HepG2 (cell line): ENCODE measurements around the gene LRRC17. TPM values are rescaled to one million over a fixed set of nuclear protein-coding genes. Genes with fewer than 3 reads are reported as not detected.

Experiments
- ATAC-seq: fragments of 200-7000 bp; cut with Tn5 transposase; 3 replicates; pipeline ENCODE4 v1.9.1; 2020; ENCODE audit warnings: mild to moderate bottlenecking, moderate library complexity
- BruUV-seq: library from RNA; stranded (reverse); fragments of 400-500 nt; replicated peaks from 2 replicates; lab custom pipeline; 2021; lab: Mats Ljungman, UMichigan
- CTCF ChIA-PET: fragments of 300-600 bp; formaldehyde crosslinking; extraction: SDS; loops from one replicate; lab custom pipeline; 2021; ENCODE audit warnings: low total read pairs, inconsistent platforms, low intra/inter-chr PET ratio; lab: Yijun Ruan, JAX
- POLR2A ChIA-PET: fragments of 350-600 bp; sonication (Branson Sonifier 250); formaldehyde crosslinking; loops from one replicate; lab custom pipeline; 2020; ENCODE audit warnings: antibody characterized with exemption, inconsistent platforms; lab: Yijun Ruan, JAX
- DNase-seq: peaks from one replicate; pipeline ENCODE4 v3.0.0-alpha.2; 2015; ENCODE audit warnings: low spot score
- FAIRE-seq: peaks from 3 replicates; lab custom pipeline; 2011; peaks lifted over from hg19 to GRCh38; lab: Jason Lieb, UNC
- H2AFZ ChIP-seq: one replicate; pipeline ENCODE4 v1.6.1; 2011; ENCODE audit warnings: low read length, inconsistent platforms
- H3K27ac ChIP-seq: fragments of 300-600 bp; 3 replicates; pipeline ENCODE4 v1.8.0; 2011; ENCODE audit warnings: mixed run types, mild to moderate bottlenecking, mixed read lengths, low read length, inconsistent platforms; ENCODE audit not compliant: insufficient read depth; ENCODE audit errors: extremely low read length
- H3K27me3 ChIP-seq, 2 experiments: fragments of 200-600 bp in 1 of 2; 2 replicates in 1 of 2; 3 replicates in 1 of 2; pipeline versions ENCODE4 v1.6.0 to v1.8.0; 2011; ENCODE audit warnings: low read length in 2 of 2, mild to moderate bottlenecking in 2 of 2, moderate library complexity in 2 of 2, inconsistent platforms in 1 of 2; ENCODE audit not compliant: insufficient read depth in 2 of 2, control insufficient read depth in 1 of 2
- H3K36me3 ChIP-seq, 2 experiments: fragments of 200-600 bp in 1 of 2; replicated peaks in 1 of 2; 2 replicates in 1 of 2; 3 replicates in 1 of 2; pipeline versions ENCODE4 v1.5.1 to v1.8.0; 2011; ENCODE audit warnings: low read length in 2 of 2, inconsistent platforms in 1 of 2; ENCODE audit not compliant: insufficient read depth in 2 of 2, control insufficient read depth in 1 of 2
- H3K4me1 ChIP-seq: 2 replicates; pipeline ENCODE4 v1.5.1; 2012; ENCODE audit warnings: low read length, inconsistent platforms; ENCODE audit not compliant: insufficient read depth
- H3K4me2 ChIP-seq: 2 replicates; pipeline ENCODE4 v1.6.0; 2011; ENCODE audit warnings: low read depth, low read length, inconsistent platforms
- H3K4me3 ChIP-seq, 3 experiments: fragments of 200-600 bp in 1 of 3; sonication (generic), shearing (Covaris generic) in 1 of 3; replicated peaks in 1 of 3; 2 replicates each; pipeline ENCODE4 v1.5.1; 2011 to 2016; ENCODE audit warnings: low read length in 3 of 3, inconsistent platforms in 2 of 3, low read depth in 2 of 3, mild to moderate bottlenecking in 2 of 3, control low read depth in 1 of 3, mixed read lengths in 1 of 3; ENCODE audit not compliant: insufficient read depth in 1 of 3
- H3K79me2 ChIP-seq: one replicate; pipeline ENCODE4 v1.6.1; 2011; ENCODE audit warnings: low read length, inconsistent platforms; ENCODE audit not compliant: insufficient read depth
- H3K9ac ChIP-seq: 2 replicates; pipeline ENCODE4 v1.6.0; 2011; ENCODE audit warnings: mild to moderate bottlenecking, low read depth, low read length, inconsistent platforms; ENCODE audit not compliant: insufficient read depth
- H3K9me3 ChIP-seq: 2 replicates; pipeline ENCODE4 v1.5.1; 2012; ENCODE audit warnings: mild to moderate bottlenecking, low read length
- H4K20me1 ChIP-seq: 2 replicates; pipeline ENCODE4 v1.6.0; 2011; ENCODE audit warnings: inconsistent platforms, mild to moderate bottlenecking, low read length, moderate library complexity; ENCODE audit not compliant: insufficient read depth
- ATF5 ChIP-seq: sonication (generic); formaldehyde crosslinking; IDR thresholded peaks from 2 replicates; pipeline ENCODE4 v1.4.0; 2020; ENCODE audit warnings: mild to moderate bottlenecking, low read depth, missing genetic modification reagents
- ATF6 ChIP-seq: sonication (generic); formaldehyde crosslinking; conservative IDR thresholded peaks from 2 replicates; pipeline ENCODE4 v1.4.0; 2020; ENCODE audit warnings: missing genetic modification reagents
- CENPBD1 ChIP-seq: sonication (generic); formaldehyde crosslinking; IDR thresholded peaks from 2 replicates; pipeline ENCODE4 v1.8.0; 2022; ENCODE audit warnings: missing genetic modification reagents, low read depth, mild to moderate bottlenecking, borderline replicate concordance
- ELF1 ChIP-seq: sonication (generic); formaldehyde crosslinking; IDR thresholded peaks from 2 replicates; pipeline ENCODE4 v1.4.0; 2020; ENCODE audit warnings: missing genetic modification reagents
- ETS1 ChIP-seq: sonication (generic); formaldehyde crosslinking; IDR thresholded peaks from 2 replicates; pipeline ENCODE4 v1.4.0; 2020; ENCODE audit warnings: missing genetic modification reagents
- FOXK2 ChIP-seq: fragments of 450-650 bp; IDR thresholded peaks from 2 replicates; pipeline ENCODE4 v1.6.1; 2016
- MEF2D ChIP-seq: sonication (generic); formaldehyde crosslinking; IDR thresholded peaks from 2 replicates; pipeline ENCODE4 v1.5.1; 2020; ENCODE audit warnings: mild to moderate bottlenecking, missing genetic modification reagents
- MEIS1 ChIP-seq: sonication (generic); formaldehyde crosslinking; IDR thresholded peaks from 2 replicates; pipeline ENCODE4 v1.9.0; 2021; ENCODE audit warnings: mild to moderate bottlenecking, missing genetic modification reagents, moderate library complexity, borderline replicate concordance
- MIER3 ChIP-seq: IDR thresholded peaks from 2 replicates; pipeline ENCODE4 v1.6.1; 2016; ENCODE audit warnings: missing compliant biosample characterization, borderline replicate concordance
- RXRB ChIP-seq: IDR thresholded peaks from 2 replicates; pipeline ENCODE4 v1.6.1; 2016; ENCODE audit warnings: borderline replicate concordance, missing genetic modification reagents, missing compliant biosample characterization
- SUZ12 ChIP-seq: fragments of 150-350 bp; IDR thresholded peaks from 2 replicates; pipeline ENCODE4 v1.6.1; 2014; ENCODE audit warnings: low read depth, low read length
- TEAD3 ChIP-seq: optimal IDR thresholded peaks from 2 replicates; pipeline ENCODE3; 2016; ENCODE audit warnings: borderline replicate concordance
- TFE3 ChIP-seq: IDR thresholded peaks from 2 replicates; pipeline ENCODE4 v1.6.1; 2016
- ZBTB26 ChIP-seq: IDR thresholded peaks from 2 replicates; pipeline ENCODE4 v1.6.1; 2016; ENCODE audit warnings: missing compliant biosample characterization, missing genetic modification reagents, borderline replicate concordance
- ZNF331 ChIP-seq: sonication (generic); formaldehyde crosslinking; IDR thresholded peaks from 2 replicates; pipeline ENCODE4 v1.4.0; 2020; ENCODE audit warnings: missing genetic modification reagents
- ZNF589 ChIP-seq: sonication (generic); formaldehyde crosslinking; conservative IDR thresholded peaks from 2 replicates; pipeline ENCODE4 v1.8.0; 2022; ENCODE audit warnings: mild to moderate bottlenecking, moderate library complexity, missing genetic modification reagents
- ZNF816 ChIP-seq: sonication (generic); formaldehyde crosslinking; IDR thresholded peaks from 2 replicates; pipeline ENCODE4 v1.8.0; 2022; ENCODE audit warnings: missing genetic modification reagents, mild to moderate bottlenecking, borderline replicate concordance
- ZSCAN12 ChIP-seq: sonication (generic); formaldehyde crosslinking; IDR thresholded peaks from 2 replicates; pipeline ENCODE4 v1.9.0; 2021; ENCODE audit warnings: mild to moderate bottlenecking, missing genetic modification reagents
- WGBS: methylation state at CpG from one replicate; pipeline ENCODE4 v1.1.6; 2017; ENCODE audit warnings: low lambda C conversion rate; 5-methylcytosine and 5-hydroxymethylcytosine counted together
- in situ Hi-C: cut with HindIII; loops from 2 replicates; pipeline ENCODE4 v1.10.0; 2017; ENCODE audit warnings: low pct_unique_long_range_greater_than_20kb; ENCODE audit not compliant: extremely low pct_ligation_motif_present
- intact Hi-C: fragments of 100-400 bp; cut with micrococcal nuclease; formaldehyde crosslinking; loops from one replicate; pipeline ENCODE4 v1.10.0; 2022; ENCODE audit not compliant: unreplicated experiment
- polyA plus RNA-seq, 8 experiments: library from polyadenylated mRNA; depleted of rRNA in 3 of 8; stranded (reverse) in 7 of 8; unstranded in 1 of 8; fragments of >200 nt; fragmentation: Illumina TruSeq in 4 of 8; extraction: Trizol in 4 of 8; gene quantifications; 2 replicates each; pipeline versions ENCODE4 v1.2.1 to v1.2.3, GENCODE V29; 2011 to 2016; ENCODE audit warnings: low read depth in 4 of 8, missing spikeins in 1 of 8, mixed read lengths in 1 of 8; ENCODE audit not compliant: insufficient read depth in 1 of 8
- total RNA-seq, 5 experiments: library from RNA; depleted of rRNA; stranded (reverse); fragments of >200 nt; fragmentation: Illumina TruSeq; extraction: Trizol; gene quantifications; 2 replicates each; pipeline ENCODE4 v1.2.3, GENCODE V29; 2016; ENCODE audit warnings: low read depth in 1 of 5

LRRC17 gene
- total and polyA plus RNA-seq, 2 of the 13 experiments (the other 11 are each of a cell fraction or from before 2014, with no cell fraction given) = 0.20 to 0.66 TPM

GRCh38 chr7:102875700-102876295 is 37.0 kb upstream of the LRRC17 start:
- in situ Hi-C loops (no loop called here), intact Hi-C loops (no loop called here)
- no peaks in the 10 kb centered on the region for H3K79me2 ChIP-seq
- no peaks in the 10 kb centered on the region for H3K36me3 ChIP-seq
- peak; percentile 82 for DNase-seq
- 61% methylated on average over 3 of the region's 3 CpGs for whole genome bisulfite sequencing
- no peak overlapping the region for H3K4me3 ChIP-seq
- no peak for FAIRE-seq
- peaks cover 56% of the 10 kb centered on the region for H3K4me1 ChIP-seq
- ChIA-PET POLR2A (interaction anchor here (0.9 to 2.5 kb wide), 2 partner anchors 13 to 162 kb away, joined by 3 to 7 read pairs; no protein-coding TSS in a partner anchor), CTCF (no interaction called here)
- no peaks in the 10 kb centered on the region for H3K9me3 ChIP-seq
- H3K4me2 ChIP-seq = no peak overlapping the region
- ATAC-seq = peak; percentile 82
- peak overlapping the region; percentile 62 for H3K27ac ChIP-seq
- no peak overlapping the region for H3K9ac ChIP-seq
- H3K27me3 ChIP-seq = no peaks in the 10 kb centered on the region; a peak in 1 of 5 replicates
- no peak overlapping the region for H2AFZ ChIP-seq
- no peaks in the 10 kb centered on the region for H4K20me1 ChIP-seq
- no TSS peak for BruUV-seq
- TF ChIP-seq TEAD3 (CRISPR knock-in tag) (peak; percentile 84), CENPBD1 (CRISPR knock-in tag) (no peak), ZNF331 (CRISPR knock-in tag) (0 out of 2 replicates have a peak, but pooled peaks have one; percentile 13), MEF2D (CRISPR knock-in tag) (0 out of 2 replicates have a peak, but pooled peaks have one; percentile 37), FOXK2 (no peak), MIER3 (CRISPR knock-in tag) (peak; percentile 32; the same call in 1 of the 2 replicates), ETS1 (CRISPR knock-in tag) (no peak), ZSCAN12 (CRISPR knock-in tag) (no peak), MEIS1 (no peak), ZNF816 (CRISPR knock-in tag) (no peak), ATF5 (CRISPR knock-in tag) (no peak), SUZ12 (no peak), ATF6 (CRISPR knock-in tag) (no peak), ZBTB26 (no peak), ELF1 (CRISPR knock-in tag) (no peak), RXRB (CRISPR knock-in tag) (peak; percentile 50; the same call in 1 of the 2 replicates), TFE3 (CRISPR knock-in tag) (peak; percentile 56; the same call in 1 of the 2 replicates), ZNF589 (no peak)
